ENCODE data around the gene YJEFN3. TPM values are rescaled to one million over a fixed set of nuclear protein-coding genes. Genes with fewer than 3 reads are reported as not detected.

Gene YJEFN3
- polyA plus RNA-seq, 3 donors, result 2.3 TPM; not detected in 2

GRCh38 chr19:19546751-19547162 is 18.0 kb downstream of the YJEFN3 start:
- DNase-seq, result no peak
- 84% methylated on average over 13 of the region's 19 CpGs for WGBS (ENCODE audit: insufficient coverage)
- H3K9ac ChIP-seq (ENCODE audit: insufficient read depth, low read length, poor library complexity, severe bottlenecking), result no peak overlapping the region
- no peaks in the 10 kb centered on the region for H3K36me3 ChIP-seq (replicated peaks in 1 of 2; ENCODE audit: control insufficient read depth in 1 of 2, insufficient read depth in 2 of 2, low read length in 2 of 2)
- Mint-ChIP-seq H3K9me3 (peaks cover 5 to 15% (median 11%) of the 10 kb centered on the region in 7 donors), H3K36me3 (no peaks in the 10 kb centered on the region), H3K27me3 (ENCODE audit: low read depth in 3 of 3) (peaks cover 2 to 8% (median 3%) of the 10 kb centered on the region in 3 donors), H3K4me3 (no peak overlapping the region), H3K4me1 (peaks cover 20% of the 10 kb centered on the region), H3K27ac (no peak overlapping the region)
- H3K4me1 ChIP-seq (ENCODE audit: control insufficient read depth in 1 of 2, insufficient read depth in 2 of 2, low read length in 2 of 2), result peaks cover 16 to 18% of the 10 kb centered on the region in 2 donors
- H3K4me3 ChIP-seq (replicated peaks in 1 of 3; ENCODE audit: low read depth in 2 of 3, low read length in 3 of 3), result no peak overlapping the region
- intact Hi-C loops (cut with micrococcal nuclease), result no loop called here
- H3K27ac ChIP-seq (ENCODE audit: low read depth in 1 of 2, low read length in 2 of 2), result no peak overlapping the region
- H3K9me3 ChIP-seq (replicated peaks in 1 of 2; ENCODE audit: control insufficient read depth in 1 of 2, insufficient read depth in 1 of 2, low read length in 2 of 2), result peaks cover 0 to 19% of the 10 kb centered on the region in 2 donors
- H3K27me3 ChIP-seq (ENCODE audit: control insufficient read depth in 2 of 2, insufficient read depth in 2 of 2, low read length in 2 of 2), result no peaks in the 10 kb centered on the region
- H3K79me2 ChIP-seq (ENCODE audit: insufficient read depth, low read length), result no peaks in the 10 kb centered on the region
- H3K4me2 ChIP-seq (replicated peaks; ENCODE audit: extremely low read depth, low read length, poor library complexity, severe bottlenecking), result no peak overlapping the region
- H4K20me1 ChIP-seq (ENCODE audit: insufficient read depth, low read length), result no peaks in the 10 kb centered on the region
- H2AFZ ChIP-seq (ENCODE audit: insufficient read depth, low read depth, low read length, poor library complexity, severe bottlenecking), result no peak overlapping the region
- TF ChIP-seq, protein P1, sequence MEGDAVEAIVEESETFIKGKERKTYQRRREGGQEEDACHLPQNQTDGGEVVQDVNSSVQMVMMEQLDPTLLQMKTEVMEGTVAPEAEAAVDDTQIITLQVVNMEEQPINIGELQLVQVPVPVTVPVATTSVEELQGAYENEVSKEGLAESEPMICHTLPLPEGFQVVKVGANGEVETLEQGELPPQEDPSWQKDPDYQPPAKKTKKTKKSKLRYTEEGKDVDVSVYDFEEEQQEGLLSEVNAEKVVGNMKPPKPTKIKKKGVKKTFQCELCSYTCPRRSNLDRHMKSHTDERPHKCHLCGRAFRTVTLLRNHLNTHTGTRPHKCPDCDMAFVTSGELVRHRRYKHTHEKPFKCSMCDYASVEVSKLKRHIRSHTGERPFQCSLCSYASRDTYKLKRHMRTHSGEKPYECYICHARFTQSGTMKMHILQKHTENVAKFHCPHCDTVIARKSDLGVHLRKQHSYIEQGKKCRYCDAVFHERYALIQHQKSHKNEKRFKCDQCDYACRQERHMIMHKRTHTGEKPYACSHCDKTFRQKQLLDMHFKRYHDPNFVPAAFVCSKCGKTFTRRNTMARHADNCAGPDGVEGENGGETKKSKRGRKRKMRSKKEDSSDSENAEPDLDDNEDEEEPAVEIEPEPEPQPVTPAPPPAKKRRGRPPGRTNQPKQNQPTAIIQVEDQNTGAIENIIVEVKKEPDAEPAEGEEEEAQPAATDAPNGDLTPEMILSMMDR (IDR thresholded peaks at IDR 0.05), result no peak

GRCh38 chr19:19547674-19548336 is 19.1 kb downstream of the YJEFN3 start:
- no peak overlapping the region for H3K4me2 ChIP-seq (replicated peaks; ENCODE audit: extremely low read depth, low read length, poor library complexity, severe bottlenecking)
- DNase-seq, result no peak
- Mint-ChIP-seq H3K36me3 (no peaks in the 10 kb centered on the region), H3K27ac (no peak overlapping the region), H3K9me3 (peaks cover 5 to 15% (median 11%) of the 10 kb centered on the region in 7 donors), H3K27me3 (ENCODE audit: low read depth in 3 of 3) (peaks cover 2 to 6% (median 2%) of the 10 kb centered on the region in 3 donors), H3K4me1 (peaks cover 10% of the 10 kb centered on the region), H3K4me3 (no peak overlapping the region)
- H3K9me3 ChIP-seq (replicated peaks in 1 of 2; ENCODE audit: control insufficient read depth in 1 of 2, insufficient read depth in 1 of 2, low read length in 2 of 2), result peaks cover 0 to 19% of the 10 kb centered on the region in 2 donors
- H3K36me3 ChIP-seq (replicated peaks in 1 of 2; ENCODE audit: control insufficient read depth in 1 of 2, insufficient read depth in 2 of 2, low read length in 2 of 2), result no peaks in the 10 kb centered on the region
- intact Hi-C loops (cut with micrococcal nuclease), result no loop called here
- no peaks in the 10 kb centered on the region for H4K20me1 ChIP-seq (ENCODE audit: insufficient read depth, low read length)
- no peak overlapping the region for H2AFZ ChIP-seq (ENCODE audit: insufficient read depth, low read depth, low read length, poor library complexity, severe bottlenecking)
- H3K27me3 ChIP-seq (ENCODE audit: control insufficient read depth in 2 of 2, insufficient read depth in 2 of 2, low read length in 2 of 2), result no peaks in the 10 kb centered on the region
- H3K4me3 ChIP-seq (replicated peaks in 1 of 3; ENCODE audit: low read depth in 2 of 3, low read length in 3 of 3), result no peak overlapping the region
- H3K79me2 ChIP-seq (ENCODE audit: insufficient read depth, low read length), result no peaks in the 10 kb centered on the region
- H3K4me1 ChIP-seq (ENCODE audit: control insufficient read depth in 1 of 2, insufficient read depth in 2 of 2, low read length in 2 of 2), result peaks cover 6 to 8% of the 10 kb centered on the region in 2 donors
- no peak overlapping the region for H3K27ac ChIP-seq (ENCODE audit: low read depth in 1 of 2, low read length in 2 of 2)
- TF ChIP-seq, protein P1 (IDR thresholded peaks at IDR 0.05), result no peak
- no peak overlapping the region for H3K9ac ChIP-seq (ENCODE audit: insufficient read depth, low read length, poor library complexity, severe bottlenecking)
- WGBS (ENCODE audit: insufficient coverage), result 89% methylated on average over 5 of the region's 15 CpGs
